Measurements from ENCODE around the gene PRDM10. TPM values are rescaled to one million over a fixed set of nuclear protein-coding genes. Genes with fewer than 3 reads are reported as not detected.

PRDM10 gene
- total RNA-seq, 1 donor from 2014 or later, result 7.1 TPM

Other genes with a start within 250 kb of the PRDM10 start
- gene TMEM45B, start 187.0 kb downstream of the PRDM10 start, total RNA-seq, result 0.51 and 1.7 TPM in 2 replicates
- gene NFRKB, start 107.3 kb downstream of the PRDM10 start, total RNA-seq, result 28.9 and 33.4 TPM in 2 replicates
- 986 and 1,136 TPM in 2 replicates for gene APLP2, start 67.1 kb upstream of the PRDM10 start, total RNA-seq
- 0.14 and 0.34 TPM in 2 replicates for gene ST14, start 156.9 kb upstream of the PRDM10 start, total RNA-seq

Data from dermis blood vessel endothelial cell (primary cell).